T-helper 9 cell (primary cell): ENCODE data around the gene TRAPPC1.

ENCODE experiments used
- DNase-seq: peaks from one replicate; pipeline ENCODE4 v3.0.0-alpha.2; 2020

The TRAPPC1 gene

GRCh38 chr17:7897090-7897489, 34.7 kb downstream of the TRAPPC1 start:
- no peak for DNase-seq

- no peak for DNase-seq
Observed at GRCh38 chr17:7894866-7895265, 36.9 kb downstream of the TRAPPC1 start.

GRCh38 chr17:7894226-7894625, 37.5 kb downstream of the TRAPPC1 start:
- no peak for DNase-seq

- no peak for DNase-seq
Observed at GRCh38 chr17:7893187-7893880, 38.4 kb downstream of the TRAPPC1 start.

- peak; percentile 21 for DNase-seq
Observed at GRCh38 chr17:7889166-7889955, 42.4 kb downstream of the TRAPPC1 start.

- DNase-seq = peak; percentile 13
Observed at GRCh38 chr17:7888184-7888920, 43.4 kb downstream of the TRAPPC1 start, which contains the start of gene CHD3. TSS of gene CHD3 (plus strand) at chr17:7888789. CDS start at chr17:7889001, 212 bp downstream.

- DNase-seq = peak; percentile 72
Observed at GRCh38 chr17:7887482-7888183, 44.1 kb downstream of the TRAPPC1 start.

- no peak for DNase-seq
Observed at GRCh38 chr17:7887038-7887481, 44.7 kb downstream of the TRAPPC1 start.

GRCh38 chr17:7886227-7887037, 45.3 kb downstream of the TRAPPC1 start:
- DNase-seq = peak; percentile 64

GRCh38 chr17:7885367-7886226, 46.1 kb downstream of the TRAPPC1 start:
- DNase-seq = peak; percentile 26

- peak; percentile 41 for DNase-seq
Observed at GRCh38 chr17:7884581-7885366, 47.0 kb downstream of the TRAPPC1 start.

- no peak for DNase-seq
Observed at GRCh38 chr17:7883781-7884386, 47.9 kb downstream of the TRAPPC1 start.

- no peak for DNase-seq
Observed at GRCh38 chr17:7882629-7883028, 49.1 kb downstream of the TRAPPC1 start.

- no peak for DNase-seq
Observed at GRCh38 chr17:7882068-7882467, 49.7 kb downstream of the TRAPPC1 start.

GRCh38 chr17:7881276-7882054, 50.3 kb downstream of the TRAPPC1 start:
- DNase-seq = no peak
